GM19438 (cell line): Measurements from ENCODE around the gene CERS2.

Source experiments
- ATAC-seq: cut with Tn5 transposase; IDR thresholded peaks from one replicate; pipeline ENCODE4 v1.9.1; 2021; ENCODE audit warnings: low read depth; ENCODE audit not compliant: unreplicated experiment

Gene CERS2, protein sequence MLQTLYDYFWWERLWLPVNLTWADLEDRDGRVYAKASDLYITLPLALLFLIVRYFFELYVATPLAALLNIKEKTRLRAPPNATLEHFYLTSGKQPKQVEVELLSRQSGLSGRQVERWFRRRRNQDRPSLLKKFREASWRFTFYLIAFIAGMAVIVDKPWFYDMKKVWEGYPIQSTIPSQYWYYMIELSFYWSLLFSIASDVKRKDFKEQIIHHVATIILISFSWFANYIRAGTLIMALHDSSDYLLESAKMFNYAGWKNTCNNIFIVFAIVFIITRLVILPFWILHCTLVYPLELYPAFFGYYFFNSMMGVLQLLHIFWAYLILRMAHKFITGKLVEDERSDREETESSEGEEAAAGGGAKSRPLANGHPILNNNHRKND

DNA sequence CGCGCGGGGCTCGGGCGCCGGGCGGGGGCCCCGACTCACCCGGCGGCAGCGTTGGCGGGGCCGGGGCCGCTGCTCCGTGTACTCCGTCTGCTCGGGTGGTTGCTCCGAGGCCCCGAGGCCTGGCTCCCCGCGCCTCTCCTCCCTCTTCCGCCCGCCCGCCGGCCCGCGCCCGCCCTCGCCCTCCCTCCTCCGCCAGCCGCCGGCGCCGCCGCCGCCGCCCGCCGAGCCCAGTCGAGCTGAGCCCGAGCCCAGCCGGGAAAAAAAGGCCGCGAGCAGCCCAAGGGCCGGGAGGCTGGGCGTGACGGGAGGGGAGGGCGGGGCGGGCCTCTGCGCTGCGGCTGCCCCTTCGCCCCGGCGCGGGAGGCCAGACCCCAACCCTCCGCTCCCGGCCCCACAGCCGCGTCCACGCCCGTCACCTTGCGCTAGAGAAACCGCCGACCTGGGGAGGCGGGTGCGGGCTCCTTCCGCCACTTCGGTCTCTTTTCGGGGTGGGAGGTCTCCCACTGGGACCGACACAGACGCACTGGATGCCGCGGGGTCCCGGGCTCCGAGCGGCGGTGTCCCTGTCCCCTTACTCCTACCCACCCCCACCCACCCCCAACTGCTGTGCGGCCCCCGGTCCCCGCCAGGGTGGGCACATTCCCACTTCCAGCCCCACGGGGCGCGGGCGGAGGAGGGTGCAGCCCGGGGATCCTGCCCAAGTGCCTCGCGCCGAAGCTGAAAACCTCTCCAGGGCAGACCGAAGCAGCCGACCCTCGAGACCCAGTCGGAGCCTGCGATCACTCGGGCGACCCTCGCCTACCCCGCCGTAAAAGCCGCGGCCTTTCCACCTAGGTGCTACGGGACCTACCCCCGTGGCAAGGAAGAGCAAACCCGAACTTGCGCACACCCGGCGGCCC lies at the start of gene CERS2:
Gene CERS2 (minus strand): TSS at position 256 of the 899 bp plus-strand sequence. CDS start 5,745 bp downstream, outside the sequence.
- ATAC-seq = peak; percentile 53

- no peak for ATAC-seq
These were observed 38.9 kb upstream of the CERS2 start for GRCh38 chr1:151013518-151013917.

DNA sequence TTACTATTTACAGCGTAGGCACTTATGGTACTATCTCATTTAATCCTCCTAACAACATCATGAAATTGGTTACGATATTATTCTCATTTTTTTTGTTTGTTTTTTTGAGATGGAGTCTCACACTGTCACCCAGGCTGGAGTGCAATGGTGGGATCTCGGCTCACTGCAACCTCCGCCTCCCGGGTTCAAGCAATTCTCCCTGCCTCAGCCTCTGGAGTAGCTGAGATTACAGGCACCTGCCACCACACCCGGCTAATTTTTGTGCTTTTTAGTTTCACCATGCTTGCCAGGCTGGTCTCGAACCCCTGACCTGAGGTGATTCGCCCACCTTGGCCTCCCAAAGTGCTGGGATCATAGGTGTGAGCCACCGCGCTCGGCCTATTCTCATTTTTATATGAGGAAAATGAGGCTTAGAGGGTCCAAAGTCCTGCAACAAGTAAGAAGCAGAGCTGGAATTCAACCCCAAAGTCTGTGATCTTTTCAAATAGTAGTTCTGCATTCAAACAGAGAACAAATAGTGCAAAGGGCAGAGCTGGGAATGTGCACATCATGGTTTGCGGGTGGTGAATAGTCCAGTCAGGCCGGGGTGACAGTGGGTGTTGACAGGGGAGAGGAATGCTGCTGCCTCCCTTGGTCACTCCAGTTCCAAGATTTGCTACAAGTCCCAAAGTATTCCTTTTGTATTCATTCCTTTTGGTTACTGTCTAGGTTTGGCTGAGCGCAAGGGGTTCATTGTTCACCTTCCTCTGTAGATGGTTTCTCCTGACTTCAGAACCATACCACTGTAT lies 38.2 kb upstream of the CERS2 start:
- ATAC-seq = no peak

GRCh38 chr1:151011154-151011850 lies 36.7 kb upstream of the CERS2 start:
- no peak for ATAC-seq

DNA sequence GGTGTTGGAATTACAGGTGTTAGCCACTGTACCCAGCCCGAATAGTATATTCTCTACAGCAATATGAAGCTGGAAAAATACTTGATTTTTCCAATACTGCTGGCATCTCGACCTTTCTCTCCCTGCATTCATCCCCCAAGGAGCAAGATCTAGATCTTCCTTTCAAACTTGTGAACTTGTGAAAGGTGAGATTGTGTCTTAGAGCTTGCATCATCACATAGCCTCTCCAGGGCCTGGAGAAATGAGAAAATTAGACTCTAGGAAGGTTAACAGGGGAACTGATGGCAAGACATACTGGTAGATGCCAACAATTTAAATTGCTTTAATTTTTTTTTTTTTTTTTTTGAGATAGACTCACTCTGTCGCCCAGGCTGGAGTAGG lies 35.7 kb upstream of the CERS2 start:
- no peak for ATAC-seq

DNA sequence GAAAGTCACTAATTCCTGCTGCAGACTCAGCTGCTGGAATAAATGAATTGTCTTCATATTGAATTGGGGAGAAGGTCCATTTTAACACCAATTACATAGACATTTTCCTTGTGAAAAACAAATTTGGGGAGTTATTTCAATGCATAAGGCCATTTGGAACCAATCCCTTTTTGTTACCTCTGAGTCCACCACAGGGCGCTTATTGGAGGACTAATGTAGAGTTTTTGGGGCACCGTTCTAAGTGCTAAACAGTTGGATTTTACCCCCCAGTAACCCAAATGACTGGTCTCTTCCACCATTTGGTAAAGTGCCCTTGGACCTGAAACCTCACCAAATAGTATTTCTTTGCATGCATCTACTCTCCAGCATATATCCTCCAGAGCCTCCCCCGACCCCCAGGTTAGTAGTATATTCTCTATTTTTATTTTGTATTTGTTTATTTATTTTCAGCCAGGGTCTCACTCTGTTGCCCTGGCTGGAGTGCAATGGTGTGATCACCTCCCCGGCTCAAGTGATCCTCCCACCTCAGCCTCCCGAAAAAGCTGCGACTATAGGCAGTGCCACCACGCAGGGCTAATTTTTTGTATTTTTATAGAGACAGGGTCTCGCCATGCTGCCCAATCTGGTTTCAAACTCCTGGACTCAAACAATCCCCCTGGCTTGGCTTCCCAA lies 35.2 kb upstream of the CERS2 start:
- no peak for ATAC-seq

GRCh38 chr1:151009206-151009587 lies 34.6 kb upstream of the CERS2 start:
- no peak for ATAC-seq

DNA sequence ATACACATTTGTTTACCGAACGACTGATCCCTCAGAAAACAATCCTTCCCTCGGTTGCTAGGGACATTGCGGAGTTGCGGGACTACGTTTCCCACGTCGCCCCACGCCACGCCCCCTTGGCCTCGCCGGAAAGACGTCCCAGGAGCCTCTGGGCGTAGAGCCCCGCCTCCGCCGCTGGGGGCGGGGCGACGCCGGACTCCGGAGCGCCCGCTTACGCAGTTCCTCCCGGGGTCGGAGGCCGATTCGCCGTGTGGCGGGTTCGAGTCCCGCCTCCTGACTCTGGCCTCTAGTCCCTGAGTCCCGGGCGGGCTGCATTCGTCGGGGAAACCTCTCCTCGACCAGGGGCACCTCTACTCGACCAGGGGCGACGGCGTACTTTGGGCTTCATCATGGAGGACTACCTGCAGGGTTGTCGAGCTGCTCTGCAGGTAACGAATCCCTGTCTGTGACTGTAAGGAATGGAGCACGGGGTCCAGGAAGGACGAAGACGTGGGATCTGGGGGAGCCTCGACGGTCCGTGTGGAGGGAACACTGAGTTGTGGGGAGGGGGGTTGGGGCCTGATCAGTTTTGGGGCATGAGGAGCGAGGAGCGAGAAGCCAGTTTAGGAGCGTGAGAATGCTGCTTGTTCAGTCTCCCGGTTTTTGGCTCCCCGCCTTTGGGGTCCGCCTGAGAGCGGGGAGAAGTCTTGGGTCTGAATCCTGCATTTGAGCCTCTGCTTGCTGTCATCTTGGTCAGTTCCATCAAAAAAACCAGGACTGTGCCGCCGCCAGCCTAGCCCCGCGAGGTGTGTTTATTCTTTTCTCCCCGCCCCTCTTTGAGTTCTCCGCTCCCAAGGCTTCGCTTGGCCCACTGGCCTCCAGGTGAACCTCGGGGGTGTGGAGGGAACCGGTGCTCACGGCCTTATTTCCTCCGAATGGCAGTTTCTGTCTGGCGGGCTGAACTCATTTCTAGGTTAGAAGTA lies 33.9 kb upstream of the CERS2 start, which contains the start of gene PRUNE1:
Gene PRUNE1 (plus strand): TSS at position 206 of the 962 bp plus-strand sequence. CDS start 184 bp downstream, at position 390.
- ATAC-seq = no peak

- no peak for ATAC-seq
These were observed 33.2 kb upstream of the CERS2 start for GRCh38 chr1:151007853-151008243.

DNA sequence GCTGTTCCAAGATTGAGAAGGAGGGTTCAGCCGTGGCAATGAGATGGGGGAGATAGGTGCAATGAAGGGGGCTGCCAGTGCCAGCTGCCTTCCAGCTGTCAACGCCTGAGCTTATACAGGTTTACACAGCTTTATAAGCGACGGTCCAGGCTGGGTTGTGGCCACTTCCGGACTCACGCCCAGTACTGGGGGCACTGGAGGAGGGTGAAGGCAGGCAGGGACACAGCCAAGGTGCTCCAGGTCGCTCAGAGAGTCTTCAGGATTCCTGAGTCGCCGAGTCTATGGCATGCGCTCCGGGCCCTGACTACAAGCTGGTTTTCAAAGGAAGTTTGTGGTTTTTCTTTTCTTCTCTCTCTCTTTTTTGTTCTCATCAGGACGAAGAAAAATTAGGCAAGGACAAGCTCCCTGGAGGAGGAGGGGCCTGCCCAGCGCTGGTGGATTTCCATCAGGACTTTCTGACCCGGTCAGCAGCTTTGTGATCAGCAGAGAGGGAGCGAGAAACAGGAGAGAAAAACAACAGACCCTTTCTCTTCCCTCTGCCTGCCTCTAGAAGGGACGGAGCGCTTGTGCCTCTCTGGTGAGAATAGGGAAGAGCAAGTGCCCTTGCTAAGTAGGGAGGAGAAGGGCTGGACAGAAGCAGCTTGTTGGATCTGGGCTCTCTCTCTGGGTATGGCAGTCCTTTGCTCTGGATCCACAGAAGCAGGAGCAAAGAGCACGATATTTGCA lies 31.9 kb upstream of the CERS2 start, which contains the start of gene MINDY1:
Gene MINDY1 (minus strand): TSS at position 576 of the 726 bp plus-strand sequence. CDS start 4,285 bp downstream, outside the sequence.
- peak; percentile 51 for ATAC-seq

GRCh38 chr1:151005729-151006319 lies 31.2 kb upstream of the CERS2 start:
- ATAC-seq = no peak

DNA sequence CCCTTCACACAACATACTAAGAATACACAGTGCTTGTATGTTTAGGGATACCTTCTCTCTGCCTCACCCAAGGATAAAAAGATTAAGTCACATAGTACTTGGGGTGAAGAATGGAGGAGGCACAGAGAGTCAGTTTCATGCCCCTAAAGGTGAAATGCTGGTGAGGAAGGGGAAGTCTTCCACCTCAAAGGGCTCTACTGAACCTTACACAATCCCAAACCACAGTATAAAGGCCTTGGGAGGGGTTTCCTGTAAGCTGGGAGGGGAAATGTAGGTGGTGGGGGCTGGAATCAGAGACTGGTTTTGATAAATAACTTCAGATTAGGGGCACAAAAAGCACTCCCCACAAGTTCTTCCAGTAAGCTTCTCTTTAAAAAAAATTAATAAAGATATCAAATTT lies 28.5 kb upstream of the CERS2 start:
- no peak for ATAC-seq

DNA sequence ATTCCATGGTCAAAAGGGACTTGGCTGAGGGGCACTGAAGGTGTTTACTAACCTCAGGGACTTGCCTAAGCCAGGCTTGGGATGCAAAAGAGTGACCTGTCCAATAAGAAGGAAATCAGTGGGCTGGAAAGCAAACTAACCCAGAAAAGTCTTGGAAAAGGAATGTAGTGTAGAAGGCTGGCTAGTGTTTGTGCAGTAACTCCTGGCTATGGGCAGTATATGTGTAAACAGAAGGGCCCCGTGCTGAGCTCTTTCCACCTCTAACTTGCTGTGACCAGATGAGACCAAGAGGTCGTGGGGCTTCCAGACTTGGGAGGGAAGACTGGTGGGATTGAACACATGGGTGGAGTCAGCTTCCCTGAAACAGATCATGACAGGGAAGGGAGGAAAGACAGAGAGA lies 28.0 kb upstream of the CERS2 start:
- no peak for ATAC-seq

DNA sequence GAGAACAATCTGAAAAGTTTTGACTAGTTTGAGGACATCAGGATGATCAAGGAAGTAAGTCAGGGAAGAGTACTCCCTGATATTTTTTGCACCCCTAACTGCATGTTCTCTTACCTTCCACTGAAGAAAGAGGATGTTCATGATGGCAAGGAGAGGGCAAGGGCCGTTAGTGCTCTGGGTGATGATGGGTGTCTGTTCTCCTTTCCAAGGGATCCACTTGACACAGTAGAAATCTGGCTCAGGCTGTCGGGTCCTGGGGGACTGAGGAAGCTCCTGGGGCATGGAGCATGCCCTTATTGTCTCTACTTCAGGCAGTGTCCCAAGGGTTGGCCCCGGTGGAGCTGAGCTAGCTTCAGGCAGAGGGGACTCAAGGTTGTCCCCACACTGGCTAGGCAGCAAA lies 27.4 kb upstream of the CERS2 start:
- ATAC-seq = no peak

- no peak for ATAC-seq
These were observed 27.0 kb upstream of the CERS2 start for GRCh38 chr1:151001602-151002001.

GRCh38 chr1:151000408-151000807 lies 25.8 kb upstream of the CERS2 start:
- ATAC-seq = no peak

- ATAC-seq = no peak
These were observed 25.3 kb upstream of the CERS2 start for GRCh38 chr1:150999926-151000325.
